Activated naive CD4-positive, alpha-beta T cell treated with anti-CD3 and anti-CD28 coated beads, Interleukin-2, amount 10 ng/mL, durations not matched to agents 7 days and 5 days (primary cell): ENCODE measurements around the gene PPP4R1.

Experiments used
- CTCF ChIA-PET: fragments of 350-600 bp; sonication (Branson Sonifier 250); formaldehyde crosslinking; loops from one replicate; lab custom pipeline; 2021; ENCODE audit warnings: antibody characterized with exemption; lab: Charles Lee
- DNase-seq: peaks from one replicate; pipeline ENCODE4 v3.0.0-alpha.2; 2020
- H3K27ac Mint-ChIP-seq: one replicate; pipeline ENCODE4 v1.8.0; 2021; ENCODE audit warnings: mild to moderate bottlenecking, moderate library complexity, mixed read lengths
- H3K27me3 Mint-ChIP-seq: one replicate; pipeline ENCODE4 v1.8.0; 2021; ENCODE audit warnings: mild to moderate bottlenecking, mixed read lengths
- H3K36me3 Mint-ChIP-seq: one replicate; pipeline ENCODE4 v1.8.0; 2021; ENCODE audit warnings: mixed read lengths
- H3K4me1 Mint-ChIP-seq: one replicate; pipeline ENCODE4 v1.8.0; 2021; ENCODE audit warnings: mixed read lengths
- H3K4me3 Mint-ChIP-seq: one replicate; pipeline ENCODE4 v1.8.0; 2021; ENCODE audit warnings: mild to moderate bottlenecking, moderate library complexity, mixed read lengths
- H3K9me3 Mint-ChIP-seq: one replicate; pipeline ENCODE4 v1.8.0; 2021; ENCODE audit warnings: mixed read lengths

Gene PPP4R1

GRCh38 chr18:9562584-9562983, 51.8 kb downstream of the PPP4R1 start:
- no peak overlapping the region for H3K4me3 Mint-ChIP-seq
- H3K36me3 Mint-ChIP-seq, result peaks cover 21% of the 10 kb centered on the region
- H3K4me1 Mint-ChIP-seq, result no peaks in the 10 kb centered on the region
- no peak for DNase-seq
- H3K27ac Mint-ChIP-seq, result no peak overlapping the region
- H3K27me3 Mint-ChIP-seq, result no peaks in the 10 kb centered on the region
- H3K9me3 Mint-ChIP-seq, result no peaks in the 10 kb centered on the region
- CTCF ChIA-PET, result interaction anchor here (1.0 kb wide), 1 partner anchor 13 kb away, joined by 3 read pairs; no protein-coding TSS in a partner anchor

GRCh38 chr18:9561759-9562158, 52.6 kb downstream of the PPP4R1 start:
- Mint-ChIP-seq H3K4me3 (no peak overlapping the region), H3K27ac (no peak overlapping the region), H3K36me3 (peaks cover 23% of the 10 kb centered on the region), H3K9me3 (no peaks in the 10 kb centered on the region), H3K4me1 (no peaks in the 10 kb centered on the region), H3K27me3 (no peaks in the 10 kb centered on the region)
- DNase-seq, result no peak
- CTCF ChIA-PET, result no interaction called here

- no peak for DNase-seq
- no peak overlapping the region for H3K27ac Mint-ChIP-seq
- no peaks in the 10 kb centered on the region for H3K4me1 Mint-ChIP-seq
- H3K36me3 Mint-ChIP-seq, result peaks cover 37% of the 10 kb centered on the region
- CTCF ChIA-PET, result no interaction called here
- H3K27me3 Mint-ChIP-seq, result no peaks in the 10 kb centered on the region
- no peak overlapping the region for H3K4me3 Mint-ChIP-seq
- H3K9me3 Mint-ChIP-seq, result no peaks in the 10 kb centered on the region
Measured at GRCh38 chr18:9559253-9559652, 55.1 kb downstream of the PPP4R1 start.

DNA sequence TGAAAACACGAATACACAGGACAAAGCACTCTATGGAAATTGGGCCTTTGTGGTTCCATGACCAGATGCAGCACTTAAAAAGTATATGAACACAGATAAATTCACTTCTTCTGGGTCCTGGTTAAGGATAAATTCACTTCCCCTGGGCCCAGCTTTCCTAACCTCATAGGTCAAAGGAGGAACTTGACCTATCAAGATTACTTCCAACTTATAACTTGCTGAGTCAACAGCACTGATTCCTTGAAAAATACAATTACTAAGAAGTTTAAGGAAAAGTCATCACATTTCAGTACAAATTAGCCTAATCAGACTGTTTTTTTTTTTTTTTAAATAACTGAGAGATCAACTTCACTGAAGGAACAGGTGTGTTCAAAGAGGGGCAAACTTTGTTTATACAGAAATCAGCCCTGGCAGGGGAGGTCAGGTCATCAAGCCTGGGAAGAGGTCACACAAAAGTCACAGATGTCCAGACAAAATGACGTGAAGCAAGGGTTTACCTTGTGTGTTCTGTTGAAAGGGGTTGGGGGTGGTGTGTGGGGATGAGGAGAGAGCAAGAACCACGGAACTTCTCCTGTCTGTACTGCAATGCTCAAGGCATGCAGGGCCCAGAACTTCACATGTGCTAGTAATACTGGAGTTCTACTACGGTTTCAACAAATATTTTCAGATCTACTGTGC, 55.8 kb downstream of the PPP4R1 start:
- Mint-ChIP-seq H3K9me3 (no peaks in the 10 kb centered on the region), H3K4me3 (no peak overlapping the region), H3K4me1 (no peaks in the 10 kb centered on the region), H3K36me3 (peaks cover 40% of the 10 kb centered on the region), H3K27ac (no peak overlapping the region), H3K27me3 (no peaks in the 10 kb centered on the region)
- DNase-seq, result no peak
- CTCF ChIA-PET, result no interaction called here

- Mint-ChIP-seq H3K27me3 (no peaks in the 10 kb centered on the region), H3K36me3 (peaks cover 44% of the 10 kb centered on the region), H3K27ac (no peak overlapping the region), H3K4me1 (no peaks in the 10 kb centered on the region), H3K4me3 (no peak overlapping the region), H3K9me3 (peaks cover 3% of the 10 kb centered on the region)
- DNase-seq, result no peak
- CTCF ChIA-PET, result no interaction called here
Measured at GRCh38 chr18:9557250-9557943, 57.0 kb downstream of the PPP4R1 start.

- DNase-seq, result no peak
- no peak overlapping the region for H3K27ac Mint-ChIP-seq
- H3K27me3 Mint-ChIP-seq, result no peaks in the 10 kb centered on the region
- CTCF ChIA-PET, result interaction anchor here (1.1 kb wide), 1 partner anchor 23 kb away, joined by 3 read pairs; no protein-coding TSS in a partner anchor
- H3K4me3 Mint-ChIP-seq, result no peak overlapping the region
- H3K4me1 Mint-ChIP-seq, result no peaks in the 10 kb centered on the region
- H3K9me3 Mint-ChIP-seq, result peaks cover 3% of the 10 kb centered on the region
- H3K36me3 Mint-ChIP-seq, result peaks cover 54% of the 10 kb centered on the region
Measured at GRCh38 chr18:9552616-9553015, 61.7 kb downstream of the PPP4R1 start.

GRCh38 chr18:9552191-9552590, 62.2 kb downstream of the PPP4R1 start:
- peaks cover 3% of the 10 kb centered on the region for H3K9me3 Mint-ChIP-seq
- H3K27me3 Mint-ChIP-seq, result no peaks in the 10 kb centered on the region
- peaks cover 55% of the 10 kb centered on the region for H3K36me3 Mint-ChIP-seq
- no peaks in the 10 kb centered on the region for H3K4me1 Mint-ChIP-seq
- CTCF ChIA-PET, result no interaction called here
- no peak overlapping the region for H3K4me3 Mint-ChIP-seq
- DNase-seq, result no peak
- H3K27ac Mint-ChIP-seq, result no peak overlapping the region

DNA sequence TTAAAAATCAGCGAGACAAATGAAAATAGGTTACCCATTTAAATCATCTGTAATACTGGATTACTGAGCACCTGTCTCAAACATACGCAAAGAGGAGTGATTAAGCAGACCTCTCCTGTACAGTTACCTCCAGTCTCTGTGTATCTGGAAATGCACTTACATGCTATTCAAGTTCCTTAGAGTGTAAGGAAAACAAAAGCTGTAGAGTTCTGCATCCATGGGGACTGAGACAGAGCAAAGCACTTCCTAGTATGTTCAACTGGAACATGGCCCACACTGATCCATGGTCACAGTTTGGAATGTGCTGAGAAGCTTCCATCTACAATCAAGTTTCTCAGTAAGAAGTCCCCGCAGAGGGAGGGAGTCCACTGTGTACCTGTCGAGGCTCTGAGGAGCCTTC, 63.9 kb downstream of the PPP4R1 start:
- Mint-ChIP-seq H3K4me1 (no peaks in the 10 kb centered on the region), H3K36me3 (peaks cover 50% of the 10 kb centered on the region), H3K27ac (no peak overlapping the region), H3K9me3 (peaks cover 3% of the 10 kb centered on the region), H3K27me3 (no peaks in the 10 kb centered on the region), H3K4me3 (no peak overlapping the region)
- no peak for DNase-seq
- CTCF ChIA-PET, result no interaction called here

DNA sequence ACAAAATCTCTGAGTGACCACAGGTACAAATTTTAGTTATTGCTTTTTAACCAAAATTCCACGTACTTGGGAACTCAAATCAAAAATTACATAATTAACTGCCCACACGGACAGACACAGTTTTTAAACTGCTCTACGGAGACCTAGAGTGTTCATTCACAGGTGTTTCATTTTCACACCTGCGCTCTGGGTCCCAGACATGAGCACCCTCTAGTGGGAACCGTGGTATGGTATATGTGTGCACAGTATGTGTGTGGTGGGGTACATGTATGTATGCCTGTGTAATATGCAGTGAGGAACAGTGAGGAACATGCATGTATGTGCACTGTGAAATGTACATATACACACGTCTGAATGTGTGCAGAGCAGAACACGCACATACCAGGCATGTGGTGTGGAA, 65.0 kb downstream of the PPP4R1 start:
- Mint-ChIP-seq H3K27me3 (no peaks in the 10 kb centered on the region), H3K9me3 (peaks cover 3% of the 10 kb centered on the region), H3K27ac (no peak overlapping the region), H3K36me3 (peaks cover 44% of the 10 kb centered on the region), H3K4me1 (no peaks in the 10 kb centered on the region), H3K4me3 (no peak overlapping the region)
- DNase-seq, result no peak
- CTCF ChIA-PET, result no interaction called here

GRCh38 chr18:9547782-9548181, 66.6 kb downstream of the PPP4R1 start:
- Mint-ChIP-seq H3K27ac (no peak overlapping the region), H3K9me3 (peaks cover 2% of the 10 kb centered on the region), H3K36me3 (peaks cover 33% of the 10 kb centered on the region), H3K4me3 (no peak overlapping the region), H3K4me1 (no peaks in the 10 kb centered on the region), H3K27me3 (no peaks in the 10 kb centered on the region)
- CTCF ChIA-PET, result no interaction called here
- DNase-seq, result no peak

DNA sequence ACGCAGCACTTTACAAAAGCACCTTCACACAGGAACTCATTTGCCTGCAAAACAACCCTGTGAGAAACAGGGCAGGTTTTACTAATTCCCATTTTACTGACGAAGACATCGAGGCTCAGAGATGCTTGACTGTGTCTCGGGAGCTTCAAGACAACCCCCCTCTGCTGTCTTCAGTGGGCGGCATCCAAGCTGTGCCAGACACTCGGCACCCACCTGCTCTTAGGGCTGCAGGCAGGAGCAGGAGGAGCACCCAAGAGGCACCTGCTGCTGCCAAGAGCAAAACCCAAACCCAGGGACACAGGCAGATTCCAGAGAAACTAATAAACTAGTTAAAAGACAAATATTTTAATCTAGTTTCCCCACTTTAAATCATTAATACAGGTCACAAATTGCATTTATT, 67.9 kb downstream of the PPP4R1 start:
- CTCF ChIA-PET, result no interaction called here
- H3K27me3 Mint-ChIP-seq, result no peaks in the 10 kb centered on the region
- no peak overlapping the region for H3K4me3 Mint-ChIP-seq
- H3K9me3 Mint-ChIP-seq, result no peaks in the 10 kb centered on the region
- H3K36me3 Mint-ChIP-seq, result peaks cover 25% of the 10 kb centered on the region
- no peak for DNase-seq
- no peaks in the 10 kb centered on the region for H3K4me1 Mint-ChIP-seq
- H3K27ac Mint-ChIP-seq, result no peak overlapping the region

DNA sequence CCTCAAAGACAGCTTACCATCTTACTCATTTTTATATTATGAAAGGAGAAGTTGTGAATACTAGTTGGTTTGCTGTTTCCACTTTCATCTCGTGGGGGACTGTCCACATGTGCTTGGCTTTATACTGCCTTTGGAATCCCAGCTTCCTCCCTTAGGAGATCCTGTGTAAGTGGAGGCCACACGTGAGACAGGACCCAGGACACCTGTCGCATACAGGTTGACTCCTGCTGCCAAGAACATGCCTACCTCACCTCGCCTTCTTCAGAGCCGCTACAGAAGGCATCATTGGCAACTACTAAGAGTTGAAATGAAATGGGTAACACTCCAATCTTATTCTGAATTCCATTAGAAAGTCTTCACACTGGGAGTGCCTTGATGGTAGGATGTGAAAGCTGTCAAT, 69.3 kb downstream of the PPP4R1 start:
- no peak for DNase-seq
- H3K27ac Mint-ChIP-seq, result no peak overlapping the region

GRCh38 chr18:9542924-9543323, 71.4 kb downstream of the PPP4R1 start:
- CTCF ChIA-PET, result no interaction called here
- H3K27ac Mint-ChIP-seq, result no peak overlapping the region
- H3K36me3 Mint-ChIP-seq, result peaks cover 15% of the 10 kb centered on the region
- no peak overlapping the region for H3K4me3 Mint-ChIP-seq
- no peaks in the 10 kb centered on the region for H3K27me3 Mint-ChIP-seq
- no peak for DNase-seq
- no peaks in the 10 kb centered on the region for H3K9me3 Mint-ChIP-seq
- no peaks in the 10 kb centered on the region for H3K4me1 Mint-ChIP-seq

More for the DNA sequence above, 69.3 kb downstream of the PPP4R1 start:
- H3K9me3 Mint-ChIP-seq, result no peaks in the 10 kb centered on the region
- H3K27me3 Mint-ChIP-seq, result no peaks in the 10 kb centered on the region
- H3K4me1 Mint-ChIP-seq, result no peaks in the 10 kb centered on the region
- H3K36me3 Mint-ChIP-seq, result peaks cover 23% of the 10 kb centered on the region
- no peak overlapping the region for H3K4me3 Mint-ChIP-seq
- CTCF ChIA-PET, result no interaction called here

- Mint-ChIP-seq H3K9me3 (no peaks in the 10 kb centered on the region), H3K36me3 (peaks cover 15% of the 10 kb centered on the region), H3K27ac (no peak overlapping the region), H3K4me3 (no peak overlapping the region), H3K4me1 (no peaks in the 10 kb centered on the region), H3K27me3 (no peaks in the 10 kb centered on the region)
- no peak for DNase-seq
- CTCF ChIA-PET, result no interaction called here
Measured at GRCh38 chr18:9539938-9540337, 74.4 kb downstream of the PPP4R1 start.

- no peaks in the 10 kb centered on the region for H3K4me1 Mint-ChIP-seq
- no peak overlapping the region for H3K27ac Mint-ChIP-seq
- CTCF ChIA-PET, result no interaction called here
Measured at GRCh38 chr18:9539283-9539682, 75.1 kb downstream of the PPP4R1 start.

More at GRCh38 chr18:9539283-9539682, 75.1 kb downstream of the PPP4R1 start:
- Mint-ChIP-seq H3K9me3 (no peaks in the 10 kb centered on the region), H3K27me3 (no peaks in the 10 kb centered on the region), H3K36me3 (peaks cover 15% of the 10 kb centered on the region), H3K4me3 (no peak overlapping the region)
- no peak for DNase-seq
